Measurements from ENCODE around the gene GPR65.

GPR65 gene

GRCh38 chr14:88044444-88044758 is 39.5 kb downstream of the GPR65 start:
- no peaks in the 10 kb centered on the region for H3K27me3 ChIP-seq (ENCODE audit: insufficient read depth, low read length, poor library complexity, severe bottlenecking)
- no peaks in the 10 kb centered on the region for H3K36me3 ChIP-seq (ENCODE audit: insufficient read depth, low read length)

DNA sequence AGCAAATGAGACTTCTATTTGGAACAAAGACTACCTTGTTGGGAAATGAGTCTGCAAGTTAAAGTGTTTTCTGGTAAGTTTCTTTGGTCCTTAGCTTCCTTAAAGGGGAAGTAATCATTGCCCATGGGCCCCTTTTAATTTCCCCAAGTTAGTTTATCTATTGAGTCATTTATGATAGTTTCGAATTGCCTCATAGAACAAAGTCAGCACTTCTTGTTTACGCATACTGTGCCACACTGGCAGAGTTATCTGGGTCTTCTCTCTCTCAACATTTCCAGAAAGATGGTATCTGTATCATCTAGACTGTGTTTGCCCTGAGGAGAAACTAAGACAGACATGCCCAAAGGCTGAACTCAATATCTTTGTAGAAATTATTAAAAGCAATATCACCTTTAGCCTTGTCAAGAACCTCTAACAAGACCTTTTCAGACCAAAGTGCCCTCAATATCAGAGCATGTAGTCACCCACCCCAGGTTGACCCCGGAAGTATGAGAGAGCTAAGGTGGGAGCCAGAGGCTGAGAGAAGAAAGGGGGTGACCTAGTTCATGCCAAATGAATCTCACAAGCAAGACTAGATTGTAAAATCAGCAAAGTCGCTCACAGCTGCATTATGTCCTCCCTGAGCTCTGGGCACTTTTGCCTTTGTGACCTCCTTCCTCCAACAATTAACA is 40.0 kb downstream of the GPR65 start:
- Histone ChIP-seq H3K9me3 (ENCODE audit: insufficient read depth, low read depth, low read length) (no peaks in the 10 kb centered on the region), H3K4me3 (ENCODE audit: low read length, poor library complexity, severe bottlenecking) (no peak overlapping the region), H4K20me1 (ENCODE audit: insufficient read depth, low read length, poor library complexity, severe bottlenecking) (no peaks in the 10 kb centered on the region), H2AFZ (ENCODE audit: low read length) (no peak overlapping the region), H3K9me2 (replicated peaks; ENCODE audit: low read depth, low read length) (no peaks in the 10 kb centered on the region), H3F3A (ENCODE audit: low read depth) (no peaks in the 10 kb centered on the region), H3K4me1 (ENCODE audit: insufficient read depth, low read length, poor library complexity, severe bottlenecking) (peaks cover 3% of the 10 kb centered on the region), H3K27me3 (ENCODE audit: insufficient read depth, low read length, poor library complexity, severe bottlenecking) (no peaks in the 10 kb centered on the region), H3K36me3 (ENCODE audit: insufficient read depth, low read length) (no peaks in the 10 kb centered on the region), H3K79me2 (ENCODE audit: insufficient read depth, low read length) (no peaks in the 10 kb centered on the region), H3K4me2 (ENCODE audit: low read depth, low read length, poor library complexity, severe bottlenecking) (no peak overlapping the region), H3K9ac (ENCODE audit: low read depth, low read length, poor library complexity, severe bottlenecking) (no peak overlapping the region)
- TF ChIP-seq CTCF (conservative IDR thresholded peaks at IDR 0.05; ENCODE audit: low read length) (no peak), EZH2phosphoT487 (IDR thresholded peaks at IDR 0.05; ENCODE audit: borderline replicate concordance) (no peak)

More at GRCh38 chr14:88044444-88044758, 39.5 kb downstream of the GPR65 start:
- Histone ChIP-seq H3K4me2 (ENCODE audit: low read depth, low read length, poor library complexity, severe bottlenecking) (no peak overlapping the region), H3K9me2 (replicated peaks; ENCODE audit: low read depth, low read length) (no peaks in the 10 kb centered on the region), H3K4me3 (ENCODE audit: low read length, poor library complexity, severe bottlenecking) (no peak overlapping the region), H4K20me1 (ENCODE audit: insufficient read depth, low read length, poor library complexity, severe bottlenecking) (no peaks in the 10 kb centered on the region), H3K9me3 (ENCODE audit: insufficient read depth, low read depth, low read length) (no peaks in the 10 kb centered on the region), H3K4me1 (ENCODE audit: insufficient read depth, low read length, poor library complexity, severe bottlenecking) (peaks cover 7% of the 10 kb centered on the region), H3K79me2 (ENCODE audit: insufficient read depth, low read length) (no peaks in the 10 kb centered on the region), H3K9ac (ENCODE audit: low read depth, low read length, poor library complexity, severe bottlenecking) (no peak overlapping the region), H2AFZ (ENCODE audit: low read length) (no peak overlapping the region), H3F3A (ENCODE audit: low read depth) (no peaks in the 10 kb centered on the region)
- TF ChIP-seq CTCF (conservative IDR thresholded peaks at IDR 0.05; ENCODE audit: low read length): no peak
- TF ChIP-seq EZH2phosphoT487 (IDR thresholded peaks at IDR 0.05; ENCODE audit: borderline replicate concordance): no peak

DNA sequence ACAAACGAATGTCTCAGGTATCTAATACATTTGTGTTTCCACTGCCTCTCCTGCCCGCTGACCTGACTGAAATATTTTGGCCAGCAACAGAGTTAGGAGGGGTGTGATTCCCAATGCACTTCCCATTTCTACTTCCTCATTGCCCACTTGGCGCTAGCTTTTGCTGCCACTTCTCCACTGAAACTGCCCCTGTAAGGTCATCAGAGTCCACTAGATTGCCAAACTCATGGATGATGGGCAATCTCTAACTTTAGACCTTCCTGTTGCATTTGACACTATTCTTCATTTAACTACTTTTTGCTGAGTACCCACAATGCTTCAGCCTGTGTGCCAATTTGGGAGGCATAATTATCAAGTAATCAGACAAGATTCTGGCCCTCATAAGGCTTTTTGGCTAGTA is 40.8 kb downstream of the GPR65 start:
- Histone ChIP-seq H3K4me2 (ENCODE audit: low read depth, low read length, poor library complexity, severe bottlenecking) (no peak overlapping the region), H3K9ac (ENCODE audit: low read depth, low read length, poor library complexity, severe bottlenecking) (no peak overlapping the region), H3K4me1 (ENCODE audit: insufficient read depth, low read length, poor library complexity, severe bottlenecking) (no peaks in the 10 kb centered on the region), H3K27me3 (ENCODE audit: insufficient read depth, low read length, poor library complexity, severe bottlenecking) (no peaks in the 10 kb centered on the region), H4K20me1 (ENCODE audit: insufficient read depth, low read length, poor library complexity, severe bottlenecking) (no peaks in the 10 kb centered on the region), H3K4me3 (ENCODE audit: low read length, poor library complexity, severe bottlenecking) (no peak overlapping the region), H3K9me3 (ENCODE audit: insufficient read depth, low read depth, low read length) (no peaks in the 10 kb centered on the region), H2AFZ (ENCODE audit: low read length) (no peak overlapping the region), H3K36me3 (ENCODE audit: insufficient read depth, low read length) (no peaks in the 10 kb centered on the region), H3F3A (ENCODE audit: low read depth) (no peaks in the 10 kb centered on the region), H3K9me2 (replicated peaks; ENCODE audit: low read depth, low read length) (no peaks in the 10 kb centered on the region), H3K79me2 (ENCODE audit: insufficient read depth, low read length) (no peaks in the 10 kb centered on the region)
- TF ChIP-seq CTCF (conservative IDR thresholded peaks at IDR 0.05; ENCODE audit: low read length) (no peak), EZH2phosphoT487 (IDR thresholded peaks at IDR 0.05; ENCODE audit: borderline replicate concordance) (no peak)
